IPS DF 4.7 (cell line): ENCODE data around the gene POLG2.
"Not testable (repeated sequence)": the region's sequence is repeated elsewhere in the genome, so short reads cannot be mapped to it uniquely, and the experiment has no call there.

Experiments
- DNase-seq: peaks from one replicate; pipeline ENCODE4 v3.0.0-alpha.2; 2013; ENCODE audit warnings: low spot score; ENCODE audit errors: extremely low read depth

Gene POLG2

DNA sequence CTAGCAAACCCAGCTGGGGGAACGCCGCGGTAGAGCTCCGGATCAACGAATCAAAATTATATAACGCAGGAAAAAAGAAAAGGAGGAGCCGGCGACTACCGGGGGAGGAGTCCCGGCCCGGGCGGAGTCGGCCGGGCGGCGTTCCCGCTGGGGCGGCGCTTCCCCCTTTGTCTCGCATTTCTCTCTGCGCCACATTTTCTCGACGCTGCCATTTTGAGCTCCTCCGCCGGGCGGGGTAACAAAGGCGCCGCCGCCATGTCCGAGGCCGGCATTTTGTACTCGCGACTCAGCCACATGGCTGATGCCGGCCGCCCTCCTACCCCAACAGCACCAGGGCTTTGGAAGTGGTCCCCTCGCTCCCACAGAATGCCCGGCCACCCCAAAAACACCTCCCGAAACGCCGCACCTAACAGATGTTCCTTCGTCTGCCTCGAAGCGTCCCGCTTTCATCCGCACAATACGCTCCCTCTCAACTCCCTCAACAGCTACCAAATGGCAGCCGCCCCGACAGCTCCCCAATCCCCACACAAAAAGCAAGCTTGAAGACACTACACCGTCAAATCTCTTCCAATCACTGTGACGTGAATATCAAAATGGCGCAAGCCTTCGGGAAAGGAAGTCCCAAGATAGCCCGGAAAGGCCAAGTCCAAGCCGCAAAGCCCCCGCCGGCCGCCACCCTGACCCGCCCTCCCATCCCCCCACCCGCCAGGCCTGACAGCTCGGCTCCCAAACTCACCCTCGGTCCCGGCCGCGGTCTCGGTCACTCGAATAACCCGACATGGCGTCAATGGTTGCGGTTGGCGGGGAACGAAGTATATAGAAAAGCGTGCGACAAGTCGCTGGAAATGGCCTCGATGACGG lies 8.7 kb upstream of the POLG2 start:
- no peak for DNase-seq

DNA sequence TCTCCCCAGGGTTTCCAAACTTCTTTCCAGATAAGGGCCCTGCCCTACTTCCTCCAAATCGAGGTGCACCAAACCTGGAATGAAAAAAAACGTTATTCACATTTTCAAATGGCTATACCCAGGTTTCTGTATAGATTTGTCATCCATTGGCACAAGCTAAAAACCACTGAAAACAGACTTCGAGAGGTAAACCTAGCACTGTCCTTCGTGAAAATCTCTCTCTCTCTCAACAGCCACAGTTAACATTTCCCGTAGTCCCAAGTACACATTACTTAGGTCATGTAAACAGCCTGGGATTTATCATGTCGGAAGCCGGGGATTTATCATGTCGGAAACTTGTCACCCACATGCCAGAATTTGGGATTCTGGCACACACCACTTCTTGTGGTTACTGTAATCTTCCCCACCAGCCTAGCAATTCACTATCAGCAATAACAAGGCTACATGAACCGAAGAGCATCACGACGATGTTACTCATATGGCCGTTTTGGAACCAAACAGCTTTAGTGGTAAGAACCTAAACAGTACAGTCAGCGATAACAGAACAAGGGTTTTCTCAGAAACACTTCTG lies 8.0 kb upstream of the POLG2 start:
- no peak for DNase-seq

DNA sequence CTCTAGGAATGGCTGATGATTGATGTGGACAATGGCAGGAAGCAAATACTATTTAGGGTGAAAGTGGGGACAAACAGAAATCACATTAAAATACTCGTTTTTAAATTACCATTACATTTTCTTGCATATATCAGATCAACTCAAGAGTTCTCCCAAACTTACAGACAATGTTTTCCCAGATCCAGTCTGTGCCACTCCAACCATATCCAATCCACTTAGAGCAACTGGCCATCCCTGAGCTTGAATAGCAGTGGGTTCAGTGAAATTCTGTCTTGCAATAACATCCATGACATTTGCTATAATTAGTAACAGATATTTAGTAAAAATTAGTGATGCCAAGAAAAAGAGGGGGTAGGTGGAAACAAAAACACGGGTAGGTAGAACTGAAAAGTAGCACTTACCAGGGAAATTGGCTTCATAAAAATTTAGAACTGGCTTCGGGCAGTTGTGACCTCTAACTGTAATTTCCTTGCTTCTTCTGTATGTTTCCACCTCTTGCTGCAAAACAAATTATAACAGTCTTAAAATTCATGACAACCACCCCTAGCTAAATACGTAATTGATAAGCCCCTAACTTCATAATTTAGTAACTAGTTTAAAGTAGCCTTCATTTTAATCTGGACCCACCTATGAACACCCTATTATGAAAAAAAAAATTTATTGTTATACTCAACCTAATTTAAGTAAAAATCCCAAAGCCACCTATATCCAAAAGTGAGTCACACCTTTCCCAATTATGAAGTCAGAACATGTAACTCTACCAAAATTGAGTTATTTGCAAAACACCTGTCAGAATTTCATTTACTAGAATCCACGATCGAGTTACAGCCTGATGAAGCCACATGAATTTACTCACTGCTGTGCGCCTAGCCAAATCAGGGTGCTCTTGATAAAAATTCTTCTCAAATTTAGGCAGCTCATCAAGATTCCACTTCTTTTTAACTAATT lies 7.2 kb upstream of the POLG2 start:
- DNase-seq, result no peak

DNA sequence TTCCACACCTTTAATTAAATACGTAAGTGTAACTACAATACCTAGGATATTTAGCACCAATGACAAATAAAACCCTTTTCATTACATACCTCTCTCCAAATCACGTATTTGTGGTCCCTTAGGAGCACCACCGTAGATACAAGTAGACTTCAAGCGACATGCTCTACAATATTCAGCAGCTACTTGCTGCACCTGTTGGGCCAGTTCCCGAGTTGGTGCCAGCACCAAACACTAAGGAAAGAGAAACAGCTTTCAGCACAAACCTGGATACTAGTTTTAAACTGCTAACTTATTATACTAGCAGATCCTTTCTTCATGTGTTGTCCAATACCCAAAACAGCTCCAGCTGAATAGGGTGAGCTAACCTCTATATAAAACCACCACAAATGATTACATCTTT lies 6.5 kb upstream of the POLG2 start:
- DNase-seq, result no peak

DNA sequence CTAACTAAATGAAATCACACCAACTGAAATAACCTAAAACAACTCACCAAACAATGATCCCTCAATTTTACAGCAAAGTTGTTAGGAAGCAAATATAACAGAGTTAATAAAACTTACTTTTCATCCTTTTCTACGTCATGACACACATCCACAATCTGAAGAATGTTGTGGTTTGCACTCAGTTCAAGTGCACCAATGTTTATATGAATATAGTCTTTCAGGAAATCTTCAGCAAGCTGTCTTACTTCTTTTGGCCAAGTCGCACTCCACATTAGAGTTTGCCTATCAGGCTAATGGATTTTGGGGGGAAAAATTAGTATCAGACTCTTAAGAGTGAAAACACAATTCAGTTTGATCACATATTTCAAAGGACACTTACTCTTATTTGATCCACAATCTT lies 6.0 kb upstream of the POLG2 start:
- no peak for DNase-seq

DNA sequence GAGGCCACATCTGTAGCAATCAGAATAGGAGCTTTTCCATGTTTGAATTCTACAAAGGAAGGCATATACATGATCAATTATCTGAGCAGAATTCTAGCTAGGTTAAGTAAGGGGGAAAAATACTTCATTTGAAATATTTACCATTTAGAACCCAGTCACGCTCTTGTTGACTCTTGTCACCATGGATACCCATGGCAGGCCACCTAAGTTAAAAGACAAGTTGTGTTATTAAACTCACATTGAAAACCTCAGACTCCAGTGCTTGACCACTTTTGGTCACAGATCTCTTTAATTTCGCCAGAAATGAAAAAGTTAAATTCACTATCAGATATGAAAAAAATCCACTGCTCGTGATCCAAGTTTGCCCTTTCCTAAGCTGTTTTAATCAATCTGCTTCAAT lies 5.2 kb upstream of the POLG2 start:
- no peak for DNase-seq

DNA sequence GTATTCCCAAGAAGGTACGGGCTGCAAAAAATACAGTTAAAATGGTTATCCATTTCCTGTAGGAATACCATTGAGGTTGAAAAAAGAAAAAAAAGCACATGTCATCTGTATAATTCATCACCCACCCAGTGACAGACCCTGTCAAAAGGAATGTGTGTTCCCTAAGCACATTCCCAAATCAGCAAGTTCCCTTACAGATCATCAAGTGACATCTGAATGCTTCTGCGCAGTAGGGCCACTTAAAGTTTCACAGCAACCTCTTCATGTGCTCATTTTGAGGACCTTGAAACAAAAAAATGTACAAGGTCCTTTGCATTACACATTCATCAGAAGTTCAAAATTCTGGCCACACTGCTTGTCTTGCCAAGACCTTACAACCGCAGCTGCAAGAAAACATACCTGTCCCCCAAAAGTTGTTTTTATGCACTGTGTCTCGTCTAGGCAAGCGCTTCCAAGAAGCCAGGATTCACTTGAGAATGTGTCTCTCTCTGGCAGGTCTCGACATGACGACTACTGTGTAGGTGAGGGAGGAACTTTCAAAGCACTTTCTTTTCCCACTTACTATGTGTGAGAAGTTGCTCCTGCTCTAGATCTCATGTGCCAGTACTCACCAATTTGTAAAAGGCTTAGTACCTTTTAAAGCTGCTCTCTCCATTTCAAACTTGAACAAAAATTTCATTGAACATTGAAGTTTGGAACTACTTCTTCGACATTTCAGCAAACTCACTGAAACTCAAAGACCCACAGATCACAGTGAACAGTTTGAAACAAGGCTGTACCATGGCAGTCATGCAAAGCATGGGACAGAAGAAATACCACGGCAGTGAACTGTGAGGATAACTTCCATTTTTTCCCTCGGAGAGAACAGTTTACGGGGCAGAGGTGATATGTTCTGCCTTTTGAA lies 4.3 kb upstream of the POLG2 start:
- DNase-seq, result no peak

DNA sequence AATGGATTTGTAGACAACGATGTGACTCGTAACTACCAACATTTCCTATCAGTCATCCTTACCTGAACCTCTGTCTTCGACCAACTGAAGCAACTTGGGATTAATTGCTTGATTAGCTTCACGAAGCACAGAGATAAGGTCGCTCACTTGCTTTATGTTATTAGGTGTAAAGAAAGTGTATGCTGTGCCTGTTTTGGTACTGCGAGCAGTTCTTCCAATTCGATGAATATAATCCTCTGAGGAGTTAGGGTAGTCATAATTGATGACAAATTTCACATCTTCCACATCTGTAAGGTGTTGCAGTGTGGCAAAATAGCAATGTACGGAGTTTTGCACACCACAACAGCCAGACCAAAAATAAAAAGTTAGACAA lies 3.6 kb upstream of the POLG2 start:
- DNase-seq, result no peak

DNA sequence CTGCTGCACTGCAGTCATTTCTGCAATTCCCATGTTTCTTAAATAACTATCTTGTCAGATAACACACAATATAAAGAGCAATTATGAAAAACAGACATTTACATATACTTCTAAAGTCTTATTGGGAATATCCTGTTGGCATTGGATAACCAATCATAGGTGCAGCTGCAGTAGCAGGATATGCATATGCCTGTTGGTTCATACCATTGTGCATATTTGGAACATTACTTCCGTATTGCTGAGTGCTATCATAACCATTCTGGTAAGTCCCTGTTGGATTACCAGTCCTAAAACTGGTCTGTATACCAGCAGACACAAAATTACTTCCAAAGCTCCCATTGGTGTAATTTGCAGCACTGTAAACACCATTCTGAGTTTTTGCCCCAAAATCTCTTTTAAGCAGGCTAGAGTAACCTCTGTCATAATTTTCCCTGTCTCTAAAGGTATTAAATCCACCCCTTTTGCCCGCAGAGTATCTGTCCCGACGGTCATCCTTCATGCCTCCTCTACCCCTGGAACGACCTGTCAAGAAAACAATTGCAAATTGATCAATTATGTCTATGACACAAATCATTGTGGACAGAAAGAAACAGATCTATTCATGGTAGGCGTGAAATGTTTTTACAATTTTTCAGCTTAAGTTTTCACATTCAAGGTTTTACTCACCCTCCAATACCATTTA lies 3.1 kb upstream of the POLG2 start:
- DNase-seq, result no peak

DNA sequence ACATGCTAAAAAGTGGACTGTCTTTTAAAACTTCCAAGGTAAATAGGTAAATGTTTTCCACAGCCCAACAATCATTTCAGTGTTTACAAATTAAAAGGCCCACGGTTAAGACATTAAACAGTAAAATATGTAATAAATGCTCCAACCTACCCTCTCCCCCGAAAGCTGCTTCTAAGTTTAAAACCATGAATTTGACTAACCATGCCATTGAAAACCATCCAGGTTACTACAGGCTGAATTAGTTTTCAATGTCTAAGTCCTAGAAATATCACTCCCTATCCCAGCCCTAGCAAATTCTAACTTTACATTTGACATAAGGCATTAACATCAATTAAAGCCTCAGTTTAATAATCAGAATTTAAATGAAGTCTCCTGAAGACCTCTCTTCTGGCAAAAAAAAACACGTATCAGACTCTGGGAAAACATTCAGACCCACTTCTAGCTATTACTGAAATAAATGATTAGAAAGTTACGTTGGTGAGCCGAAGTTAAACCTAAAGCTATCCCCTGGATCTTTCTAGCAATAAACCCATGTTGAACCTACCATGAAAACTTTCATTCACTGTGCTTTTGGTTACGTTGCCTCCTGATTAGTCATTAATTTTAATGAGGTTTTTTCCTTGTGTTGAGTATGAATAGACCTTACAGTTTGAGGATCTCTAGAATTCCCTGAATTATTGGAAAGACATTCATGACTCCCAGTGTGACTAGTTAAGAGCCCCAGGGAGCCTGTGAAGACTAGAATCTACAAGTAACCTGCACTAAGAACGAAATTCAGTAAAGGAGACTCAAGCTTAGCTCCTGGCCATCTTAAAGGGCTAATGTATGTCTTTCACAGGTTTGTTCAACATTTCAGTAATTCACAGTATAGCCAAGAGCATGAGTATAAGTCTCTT lies 1.7 kb upstream of the POLG2 start:
- DNase-seq, result no peak

DNA sequence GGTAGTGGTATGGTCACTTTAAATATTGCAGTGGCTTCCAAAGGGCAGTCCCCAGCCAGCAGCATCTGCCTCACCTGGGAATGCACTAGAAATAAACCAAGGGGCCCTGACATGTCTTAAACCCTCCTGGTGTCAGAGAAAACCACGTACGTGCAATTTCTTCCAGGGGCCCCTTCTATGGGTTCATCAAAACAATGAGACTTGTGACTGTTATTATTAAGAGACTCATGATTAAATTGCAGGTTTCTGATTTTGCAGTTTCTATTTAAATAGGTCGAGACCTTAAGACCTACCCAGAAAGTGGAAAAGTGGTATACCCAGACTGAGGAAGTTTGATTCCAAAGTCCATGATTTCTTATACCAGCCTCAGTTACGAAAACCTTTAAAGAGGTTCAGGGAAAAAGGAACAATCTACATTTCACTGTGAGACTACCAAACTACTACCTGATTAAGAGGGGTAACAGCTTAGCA lies 746 bp upstream of the POLG2 start:
- no peak for DNase-seq

DNA sequence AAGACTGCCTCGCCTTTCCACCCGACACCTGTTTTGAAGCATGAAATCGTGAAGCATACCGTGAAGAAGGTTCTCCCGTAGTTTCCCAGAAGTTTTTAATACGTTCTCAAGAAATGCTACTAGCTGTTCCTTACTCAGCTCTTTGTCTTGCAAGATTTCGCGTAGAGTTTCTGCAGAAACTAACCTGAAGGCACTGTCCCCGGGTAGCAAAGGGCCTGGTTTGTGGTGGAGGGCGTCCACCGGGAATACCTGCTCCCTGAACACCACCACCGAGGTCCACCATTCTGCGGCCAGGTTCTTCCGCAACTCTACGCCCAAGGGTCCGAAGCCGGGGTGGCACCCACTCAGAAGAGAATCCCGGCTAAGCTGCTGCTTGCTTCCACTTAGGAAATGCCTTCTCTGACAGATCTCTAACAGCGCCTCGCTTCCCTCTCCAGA lies 487 bp downstream of the POLG2 start:
- no peak for DNase-seq

DNA sequence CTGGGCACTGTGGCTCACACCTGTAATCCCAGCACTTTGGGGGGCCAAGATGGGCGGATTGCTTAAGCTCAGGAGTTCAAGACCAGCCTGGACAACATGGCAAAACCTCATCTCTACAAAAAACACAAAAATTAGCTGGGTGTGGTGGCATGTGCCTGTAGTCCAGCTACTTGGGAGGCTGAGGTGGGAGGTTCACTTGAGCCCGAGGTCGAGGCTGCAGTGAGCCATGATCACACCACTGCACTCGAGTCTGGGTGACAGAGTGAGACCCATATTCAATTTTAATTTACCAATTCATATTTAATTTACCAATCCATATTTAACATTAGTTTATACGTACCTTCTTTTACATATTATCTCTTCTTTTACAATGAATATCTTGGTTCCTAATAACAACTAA lies 1.6 kb downstream of the POLG2 start:
- not testable (repeated sequence) for DNase-seq

DNA sequence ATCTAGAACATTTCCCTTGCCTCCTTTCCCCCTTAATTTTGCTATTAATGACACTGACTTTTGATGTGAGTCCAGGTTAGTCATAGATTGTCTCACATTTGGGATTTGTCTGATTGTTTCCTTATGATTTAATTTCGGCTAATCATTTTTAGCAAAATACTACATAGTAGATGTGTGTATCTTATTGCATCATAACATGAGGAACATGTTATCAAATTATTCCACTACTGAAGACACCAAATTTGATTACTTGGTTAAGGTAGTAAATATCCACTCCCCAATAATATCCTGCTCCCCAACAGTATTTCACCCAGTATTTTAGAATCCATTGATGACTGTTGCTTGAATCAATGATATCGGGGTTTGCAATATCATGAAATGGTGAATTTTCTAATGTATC lies 2.7 kb downstream of the POLG2 start:
- DNase-seq, result no peak

DNA sequence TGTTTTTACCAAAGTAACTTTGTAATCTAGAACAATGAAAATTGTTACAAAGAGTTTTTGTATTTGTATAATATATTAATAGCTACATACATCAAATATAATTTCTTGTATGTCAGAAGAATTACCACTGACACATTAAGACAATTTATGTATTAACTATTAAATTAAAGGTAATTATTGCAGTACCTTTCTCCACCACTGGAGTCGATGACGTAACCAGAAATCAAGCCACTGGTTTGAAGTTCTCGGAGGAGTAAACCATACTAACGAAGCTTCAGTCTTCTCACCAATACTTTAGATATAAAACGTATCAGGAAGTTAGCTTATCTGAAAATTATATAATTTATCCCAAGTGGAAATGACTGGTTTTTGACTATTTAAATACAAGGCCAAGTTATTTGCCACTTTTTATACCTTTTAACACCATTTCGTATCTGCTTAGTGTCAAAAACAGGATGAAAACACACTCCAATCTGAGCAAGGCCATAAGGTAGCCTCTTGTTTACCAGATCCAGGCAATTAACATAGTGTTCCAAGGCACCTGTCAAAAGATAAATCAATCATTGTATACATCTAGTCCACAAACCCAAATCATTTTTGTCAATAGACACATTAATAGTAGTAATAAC lies 4.3 kb downstream of the POLG2 start:
- no peak for DNase-seq

DNA sequence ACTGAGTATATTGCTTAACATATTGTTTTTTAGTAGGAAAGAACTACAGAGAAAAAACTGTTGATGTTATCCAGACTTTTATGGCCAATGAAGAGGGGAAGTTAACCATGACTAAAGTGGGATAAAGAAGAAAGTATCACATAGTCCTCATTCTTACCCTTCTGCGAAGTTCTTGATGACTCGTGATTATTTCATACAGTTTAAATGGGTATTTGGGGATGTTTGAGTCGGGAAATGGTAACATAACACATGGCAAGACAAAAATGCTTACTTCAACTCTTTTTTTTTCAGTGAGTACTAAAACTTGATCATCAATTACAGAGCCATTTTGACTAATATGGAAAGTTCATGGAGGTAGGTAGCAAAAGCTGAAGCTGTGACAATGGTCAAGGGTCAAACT lies 4.9 kb downstream of the POLG2 start:
- no peak for DNase-seq

DNA sequence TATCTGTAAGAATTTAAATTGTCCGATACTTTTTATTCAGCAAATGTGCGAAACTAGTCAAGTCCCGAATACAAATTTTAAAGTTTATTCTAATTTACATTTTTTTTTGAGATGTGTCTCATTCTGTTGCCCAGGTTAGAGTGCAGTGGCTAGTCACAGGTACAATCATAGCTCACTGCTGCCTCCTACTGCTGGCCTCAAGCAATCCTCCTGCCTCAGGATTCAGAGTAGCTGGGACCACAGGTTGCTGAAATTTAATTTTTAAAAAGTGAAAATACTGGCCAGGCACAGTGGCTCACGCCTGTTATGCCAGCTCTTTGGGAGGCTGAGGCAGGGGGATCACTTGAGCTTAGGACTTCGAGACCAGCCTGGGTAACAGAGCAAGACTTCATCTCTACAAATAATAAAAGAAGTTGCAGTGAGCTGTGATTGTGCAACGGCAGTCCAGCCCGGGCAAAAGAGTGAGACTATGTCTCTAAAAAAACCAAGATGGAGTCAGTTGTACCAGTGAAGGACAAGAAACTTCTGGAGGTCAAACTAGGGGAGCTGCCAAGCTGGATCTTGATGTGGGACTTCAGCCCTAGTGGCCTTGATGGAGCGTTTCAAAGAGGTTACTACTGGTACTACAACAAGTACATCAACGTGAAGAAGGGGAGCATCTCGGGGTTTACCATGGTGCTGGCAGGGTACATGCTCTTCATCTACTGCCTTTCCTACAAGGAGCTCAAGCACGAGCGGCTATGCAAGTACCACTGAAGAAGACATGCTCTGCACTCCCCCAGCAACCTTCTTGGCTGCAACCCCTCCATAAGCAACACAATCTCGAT lies 5.6 kb downstream of the POLG2 start:
- DNase-seq, result no peak

DNA sequence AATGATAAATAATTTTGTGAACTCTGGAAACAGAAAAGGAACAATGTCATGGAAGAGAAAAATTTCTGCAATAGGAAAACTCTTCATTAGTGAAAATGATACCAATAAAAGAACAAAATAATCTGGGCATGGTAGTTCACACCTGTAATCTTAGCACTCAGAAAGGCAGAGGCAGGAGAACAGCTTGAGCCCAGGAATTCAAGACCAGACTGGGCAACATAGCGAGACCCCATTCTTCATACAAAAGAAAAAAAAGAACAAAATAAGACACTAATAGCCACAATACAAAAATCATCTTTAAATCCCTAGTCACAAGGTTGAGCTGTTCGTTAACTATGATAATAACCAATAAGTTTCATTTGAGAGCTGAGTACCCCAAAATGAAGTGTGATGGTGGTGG lies 8.6 kb downstream of the POLG2 start:
- no peak for DNase-seq
